SU-DHL-6 (cell line): ENCODE results near the gene ANKRD29.

Experiments
- CTCF ChIP-seq: fragments of 200-600 bp; sonication (generic); IDR thresholded peaks from one replicate; pipeline ENCODE4 v1.5.1; 2017; ENCODE audit warnings: antibody characterized with exemption, mild to moderate bottlenecking, low read length, moderate library complexity; ENCODE audit not compliant: insufficient read depth, poor library complexity, severe bottlenecking
- EZH2phosphoT487 ChIP-seq: fragments of 200-600 bp; sonication (generic), shearing (Covaris generic); conservative IDR thresholded peaks from 2 replicates; pipeline ENCODE4 v1.6.1; 2018; ENCODE audit warnings: mild to moderate bottlenecking, antibody characterized with exemption, low read length, moderate library complexity, mixed read lengths

DNA sequence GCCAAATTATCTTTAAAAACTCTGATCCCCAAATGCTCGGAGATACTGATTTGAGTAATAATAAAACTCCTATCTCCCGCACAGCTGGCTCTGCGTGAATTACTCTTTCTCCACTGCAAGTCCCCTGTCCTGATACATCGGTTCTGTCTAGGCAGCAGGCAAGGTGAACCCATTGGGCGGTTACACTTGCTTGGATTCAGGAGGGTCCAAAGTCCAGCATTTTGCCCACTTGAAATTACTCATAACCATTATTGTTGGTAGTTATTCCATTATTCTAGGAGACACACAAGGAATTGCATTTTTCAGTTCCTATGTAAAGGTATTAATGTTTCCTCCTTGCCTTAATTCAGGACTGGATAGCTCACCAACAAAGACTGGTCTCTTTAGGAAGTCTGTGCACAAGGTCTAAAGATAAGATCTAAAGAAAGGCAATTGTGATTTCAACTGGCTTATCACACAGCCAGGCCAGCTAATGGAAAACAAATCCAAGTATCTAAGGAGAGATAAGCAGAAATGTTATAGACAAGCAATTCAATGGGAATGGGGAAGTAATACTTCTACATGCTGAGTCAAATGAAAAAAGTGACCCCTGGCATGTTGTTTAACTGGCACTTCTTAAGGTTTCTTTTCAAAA is 53.2 kb downstream of the ANKRD29 start:
- TF ChIP-seq CTCF (no peak), EZH2phosphoT487 (no peak)
